GM12874 (cell line): ENCODE data around the gene TF.

Experiments used
- CTCF ChIP-seq: IDR thresholded peaks from 2 replicates; pipeline ENCODE4 v1.5.1; 2011; ENCODE audit warnings: low read depth, mild to moderate bottlenecking, control low read depth, low read length, moderate library complexity; ENCODE audit not compliant: insufficient read depth

Gene TF

GRCh38 chr3:133804896-133805295 lies 58.7 kb downstream of the TF start:
- no peak for TF ChIP-seq CTCF

- no peak for TF ChIP-seq CTCF
Observed at GRCh38 chr3:133805384-133805701, 59.1 kb downstream of the TF start.

- no peak for TF ChIP-seq CTCF
Observed at GRCh38 chr3:133805702-133806475, 59.7 kb downstream of the TF start, which contains the start of gene SRPRB. Gene SRPRB, plus strand, starts transcription at chr3:133805815. Its CDS starts 34 bp downstream, at chr3:133805849.

GRCh38 chr3:133812872-133813271 lies 66.7 kb downstream of the TF start:
- no peak for TF ChIP-seq CTCF

GRCh38 chr3:133815386-133815785 lies 69.2 kb downstream of the TF start:
- no peak for TF ChIP-seq CTCF

- TF ChIP-seq CTCF = no peak
Observed at GRCh38 chr3:133820129-133820528, 73.9 kb downstream of the TF start.

- no peak for TF ChIP-seq CTCF
Observed at GRCh38 chr3:133820889-133821675, 74.9 kb downstream of the TF start.
